ENCODE data around the gene C2orf74.
"Not testable (repeated sequence)": the region's sequence is repeated elsewhere in the genome, so short reads cannot be mapped to it uniquely, and the experiment has no call there.

C2orf74 gene

GRCh38 chr2:61134141-61134540, 27.8 kb upstream of the C2orf74 start:
- ChIA-PET POLR2A (no interaction called here), CTCF (interaction anchor here (1.2 to 2.4 kb wide), 3 partner anchors 9 to 12 kb away, joined by 3 to 6 read pairs (median 4); no protein-coding TSS in a partner anchor)
- TF ChIP-seq CTCF (IDR thresholded peaks at IDR 0.05; ENCODE audit: control extremely low read depth, extremely low read depth, low read depth, missing control alignments): no peak
- DNase-seq (ENCODE audit: extremely low spot score): no peak

GRCh38 chr2:61135510-61135909, 26.5 kb upstream of the C2orf74 start:
- no peak for DNase-seq (ENCODE audit: extremely low spot score)
- TF ChIP-seq CTCF (IDR thresholded peaks at IDR 0.05; ENCODE audit: control extremely low read depth, extremely low read depth, low read depth, missing control alignments): peak; percentile 45
- ChIA-PET POLR2A (no interaction called here), CTCF (interaction anchor here (0.9 to 2.4 kb wide), 5 partner anchors 10 to 428 kb away, joined by 3 to 6 read pairs (median 4); no protein-coding TSS in a partner anchor)

GRCh38 chr2:61138859-61139258, 23.1 kb upstream of the C2orf74 start:
- ChIA-PET CTCF (interaction anchor here (1.1 to 1.5 kb wide), 3 partner anchors 9 to 14 kb away, joined by 3 to 4 read pairs (median 3); no protein-coding TSS in a partner anchor), POLR2A (no interaction called here)
- no peak for DNase-seq (ENCODE audit: extremely low spot score)
- no peak for TF ChIP-seq CTCF (IDR thresholded peaks at IDR 0.05; ENCODE audit: control extremely low read depth, extremely low read depth, low read depth, missing control alignments)

GRCh38 chr2:61141151-61141550, 20.8 kb upstream of the C2orf74 start:
- ChIA-PET POLR2A (interaction anchor here (0.6 kb wide), 1 partner anchor 13 kb away, joined by 3 read pairs; no protein-coding TSS in a partner anchor), CTCF (no interaction called here)
- no peak for TF ChIP-seq CTCF (IDR thresholded peaks at IDR 0.05; ENCODE audit: control extremely low read depth, extremely low read depth, low read depth, missing control alignments)
- no peak for DNase-seq (ENCODE audit: extremely low spot score)

- peak; percentile 98 for DNase-seq (ENCODE audit: extremely low spot score)
- ChIA-PET CTCF (interaction anchor here (1.0 to 1.3 kb wide), 4 partner anchors 12 to 146 kb away, joined by 3 to 4 read pairs (median 4); partner anchors contain the start of gene C2orf74), POLR2A (no interaction called here)
- TF ChIP-seq CTCF (IDR thresholded peaks at IDR 0.05; ENCODE audit: control extremely low read depth, extremely low read depth, low read depth, missing control alignments): no peak
Observed at GRCh38 chr2:61144697-61145268, 17.2 kb upstream of the C2orf74 start.

- no peak for TF ChIP-seq CTCF (IDR thresholded peaks at IDR 0.05; ENCODE audit: control extremely low read depth, extremely low read depth, low read depth, missing control alignments)
- ChIA-PET CTCF (interaction anchor here (1.6 kb wide), 1 partner anchor 11 kb away, joined by 4 read pairs; no protein-coding TSS in a partner anchor), POLR2A (no interaction called here)
- no peak for DNase-seq (ENCODE audit: extremely low spot score)
Observed at GRCh38 chr2:61145990-61146389, 16.0 kb upstream of the C2orf74 start.

- DNase-seq (ENCODE audit: extremely low spot score); POLR2A ChIA-PET; CTCF ChIA-PET: not testable (repeated sequence)
Observed at GRCh38 chr2:61148091-61148490, 13.9 kb upstream of the C2orf74 start.

Measured in GM10248 (cell line).